ENCODE data around the gene PRKCH.

GRCh38 chr14:61372842-61373555, 51.6 kb downstream of the PRKCH start:
- TF ChIP-seq CTCF (IDR thresholded peaks at IDR 0.05) (no peak), POLR2A (IDR thresholded peaks at IDR 0.05) (no peak)
